Chondrocyte (in vitro differentiated cells): ENCODE measurements around the gene TRAF2. TPM values are rescaled to one million over a fixed set of nuclear protein-coding genes. Genes with fewer than 3 reads are reported as not detected.

ENCODE experiments used
- DNase-seq: peaks from one replicate; pipeline ENCODE4 v3.0.0; 2021; ENCODE audit warnings: mixed read lengths, low spot score
- H3K27ac Mint-ChIP-seq: one replicate; pipeline ENCODE4 v1.8.0; 2021; ENCODE audit warnings: mild to moderate bottlenecking, moderate library complexity, mixed read lengths; ENCODE audit not compliant: unreplicated experiment
- H3K27me3 Mint-ChIP-seq: 2 replicates; pipeline ENCODE4 v1.8.0; 2021; ENCODE audit warnings: low read depth, mixed read lengths
- H3K36me3 Mint-ChIP-seq: 2 replicates; pipeline ENCODE4 v1.8.0; 2021; ENCODE audit warnings: low read depth, mixed read lengths
- H3K4me1 Mint-ChIP-seq: 2 replicates; pipeline ENCODE4 v1.8.0; 2021; ENCODE audit warnings: low read depth, mild to moderate bottlenecking, mixed read lengths
- H3K4me3 Mint-ChIP-seq: one replicate; pipeline ENCODE4 v1.8.0; 2021; ENCODE audit warnings: mild to moderate bottlenecking, moderate library complexity, mixed read lengths; ENCODE audit not compliant: unreplicated experiment
- H3K9me3 Mint-ChIP-seq: 2 replicates; pipeline ENCODE4 v1.8.0; 2021; ENCODE audit warnings: low read depth, mixed read lengths
- CTCF ChIP-seq: fragments of 200-600 bp; sonication (generic); IDR thresholded peaks from 2 replicates; pipeline ENCODE4 v1.5.0; 2021; ENCODE audit warnings: antibody characterized with exemption, mild to moderate bottlenecking, moderate library complexity
- total RNA-seq: library from RNA; stranded (reverse); gene quantifications from 3 replicates; pipeline ENCODE4 v1.2.1, GENCODE V29; 2021

The TRAF2 gene
- total RNA-seq, 1 donor from 2014 or later: 10.4 TPM

GRCh38 chr9:136957901-136958300 is 71.6 kb downstream of the TRAF2 start:
- H3K27ac Mint-ChIP-seq: no peak overlapping the region
- no peaks in the 10 kb centered on the region for H3K36me3 Mint-ChIP-seq
- H3K27me3 Mint-ChIP-seq: peaks cover 2% of the 10 kb centered on the region
- H3K4me3 Mint-ChIP-seq: no peak overlapping the region
- DNase-seq: no peak
- TF ChIP-seq CTCF: no peak
- H3K9me3 Mint-ChIP-seq: peaks cover 3% of the 10 kb centered on the region
- H3K4me1 Mint-ChIP-seq: no peaks in the 10 kb centered on the region

- TF ChIP-seq CTCF: no peak
- H3K4me1 Mint-ChIP-seq: no peaks in the 10 kb centered on the region
- H3K36me3 Mint-ChIP-seq: no peaks in the 10 kb centered on the region
- DNase-seq: no peak
- no peak overlapping the region for H3K4me3 Mint-ChIP-seq
- peaks cover 2% of the 10 kb centered on the region for H3K27me3 Mint-ChIP-seq
- no peak overlapping the region for H3K27ac Mint-ChIP-seq
- peaks cover 3% of the 10 kb centered on the region for H3K9me3 Mint-ChIP-seq
These were observed 72.2 kb downstream of the TRAF2 start for GRCh38 chr9:136958473-136958872.

- peaks cover 3% of the 10 kb centered on the region for H3K9me3 Mint-ChIP-seq
- peak overlapping the region; percentile 17 for H3K27ac Mint-ChIP-seq
- H3K27me3 Mint-ChIP-seq: peaks cover 2% of the 10 kb centered on the region
These were observed 72.9 kb downstream of the TRAF2 start for GRCh38 chr9:136958898-136959850.

GRCh38 chr9:136960212-136960937 is 74.1 kb downstream of the TRAF2 start:
- Mint-ChIP-seq H3K36me3 (no peaks in the 10 kb centered on the region), H3K9me3 (peaks cover 3% of the 10 kb centered on the region), H3K4me3 (no peak overlapping the region), H3K4me1 (no peaks in the 10 kb centered on the region), H3K27me3 (no peaks in the 10 kb centered on the region), H3K27ac (no peak overlapping the region)
- TF ChIP-seq CTCF: no peak
- DNase-seq: no peak

More at GRCh38 chr9:136958898-136959850, 72.9 kb downstream of the TRAF2 start:
- no peaks in the 10 kb centered on the region for H3K4me1 Mint-ChIP-seq
- no peak for TF ChIP-seq CTCF
- no peak for DNase-seq
- no peaks in the 10 kb centered on the region for H3K36me3 Mint-ChIP-seq
- H3K4me3 Mint-ChIP-seq: no peak overlapping the region

- no peak overlapping the region for H3K27ac Mint-ChIP-seq
- no peak for TF ChIP-seq CTCF
- H3K9me3 Mint-ChIP-seq: peaks cover 3% of the 10 kb centered on the region
- DNase-seq: no peak
- H3K27me3 Mint-ChIP-seq: peaks cover 2% of the 10 kb centered on the region
- H3K4me1 Mint-ChIP-seq: no peaks in the 10 kb centered on the region
- H3K4me3 Mint-ChIP-seq: no peak overlapping the region
- no peaks in the 10 kb centered on the region for H3K36me3 Mint-ChIP-seq
These were observed 74.6 kb downstream of the TRAF2 start for GRCh38 chr9:136960938-136961275.
